Caki2 (cell line): Measurements from ENCODE around the gene TCERG1L. TPM values are rescaled to one million over a fixed set of nuclear protein-coding genes. Genes with fewer than 3 reads are reported as not detected.
"Not testable (repeated sequence)": the region's sequence is repeated elsewhere in the genome, so short reads cannot be mapped to it uniquely, and the experiment has no call there.

Source experiments
- DNase-seq: peaks from one replicate; pipeline ENCODE4 v3.0.0-alpha.2; 2015; ENCODE audit warnings: low read depth
- in situ Hi-C: cut with HindIII; loops from 2 replicates; pipeline ENCODE4 v1.10.0; 2016; ENCODE audit warnings: low sequenced_read_pairs, low pct_unique_long_range_greater_than_20kb, mixed read lengths
- total RNA-seq: library from RNA; depleted of rRNA; stranded (reverse); fragments of >200 nt; shearing (Covaris generic); gene quantifications from 2 replicates; pipeline ENCODE4 v1.2.3, GENCODE V29; 2014; ENCODE audit warnings: low replicate concordance

Gene TCERG1L
- total RNA-seq, 1 experiment from 2014 or later: not detected

GRCh38 chr10:131183546-131184045 lies 127.9 kb downstream of the TCERG1L start:
- DNase-seq: no peak
- in situ Hi-C loops: no loop called here

GRCh38 chr10:131181456-131181855 lies 130.1 kb downstream of the TCERG1L start:
- DNase-seq: no peak
- in situ Hi-C loops: no loop called here

- no peak for DNase-seq
- in situ Hi-C loops: no loop called here
These were observed 130.6 kb downstream of the TCERG1L start for GRCh38 chr10:131180740-131181415.

GRCh38 chr10:131180086-131180485 lies 131.4 kb downstream of the TCERG1L start:
- in situ Hi-C loops: no loop called here
- no peak for DNase-seq

DNA sequence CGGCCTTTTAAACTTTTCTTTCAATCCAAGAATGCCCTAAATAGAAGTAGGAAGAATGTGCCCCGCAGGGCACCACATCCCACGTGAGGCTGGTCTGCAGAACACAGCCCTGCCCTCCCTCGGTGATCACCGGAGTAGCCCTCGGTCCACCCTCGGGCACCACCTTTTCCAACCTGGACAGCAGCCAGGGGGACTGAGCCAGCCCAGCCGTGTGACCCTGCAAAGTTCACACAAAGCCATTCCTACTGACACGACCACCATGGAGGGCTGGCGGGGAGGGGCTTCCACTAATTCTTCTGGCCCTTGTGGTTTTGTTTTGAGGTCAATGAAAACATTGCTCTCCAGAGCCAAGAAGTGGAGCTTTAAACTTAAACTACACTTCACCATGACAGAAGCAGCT lies 132.2 kb downstream of the TCERG1L start:
- DNase-seq: no peak

GRCh38 chr10:131178521-131179331 lies 132.8 kb downstream of the TCERG1L start:
- in situ Hi-C loops: no loop called here
- DNase-seq: no peak

More for the DNA sequence above, 132.2 kb downstream of the TCERG1L start:
- in situ Hi-C loops: no loop called here

- no peak for DNase-seq
- in situ Hi-C loops: no loop called here
These were observed 133.8 kb downstream of the TCERG1L start for GRCh38 chr10:131177431-131178327.

- in situ Hi-C loops: no loop called here
- DNase-seq: no peak
These were observed 134.6 kb downstream of the TCERG1L start for GRCh38 chr10:131176907-131177306.

DNA sequence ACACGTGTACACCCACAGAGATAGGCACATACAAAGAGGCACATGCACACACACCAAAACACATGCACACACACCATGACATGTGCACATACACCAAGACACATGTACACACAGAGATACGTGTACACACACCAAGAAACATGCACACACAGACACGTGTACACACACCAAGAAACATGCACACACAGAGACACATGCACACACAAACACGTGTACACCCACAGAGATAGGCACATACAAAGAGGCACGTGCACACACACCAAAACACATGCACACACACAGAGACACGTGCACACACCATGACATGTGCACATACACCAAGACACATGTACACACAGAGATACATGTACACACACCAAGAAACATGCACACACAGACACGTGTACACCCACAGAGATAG lies 135.2 kb downstream of the TCERG1L start:
- in situ Hi-C loops: not testable (repeated sequence)

DNA sequence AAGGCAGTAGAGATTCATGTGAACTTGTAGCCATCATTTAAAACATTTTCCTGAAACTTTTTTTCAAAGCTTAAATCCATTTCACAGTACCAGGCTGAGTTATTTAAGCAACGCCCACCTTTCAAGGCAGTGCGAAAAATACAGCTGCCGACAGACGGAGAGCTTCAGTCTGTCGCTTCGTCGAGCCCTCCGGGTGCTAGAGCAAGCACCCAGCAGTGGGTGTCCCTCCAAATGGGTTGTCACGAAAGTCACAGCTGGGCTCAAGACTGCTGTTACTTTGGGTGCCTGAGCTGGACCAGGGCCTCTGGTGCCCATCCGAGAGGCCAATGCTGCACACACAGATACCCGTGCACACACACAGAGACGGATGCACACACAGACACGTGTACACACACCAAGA lies 135.6 kb downstream of the TCERG1L start:
- DNase-seq: no peak
- in situ Hi-C loops: no loop called here

More for the DNA sequence above, 135.2 kb downstream of the TCERG1L start:
- not testable (repeated sequence) for DNase-seq

GRCh38 chr10:131174651-131175540 lies 136.6 kb downstream of the TCERG1L start:
- DNase-seq: no peak
- in situ Hi-C loops: no loop called here

DNA sequence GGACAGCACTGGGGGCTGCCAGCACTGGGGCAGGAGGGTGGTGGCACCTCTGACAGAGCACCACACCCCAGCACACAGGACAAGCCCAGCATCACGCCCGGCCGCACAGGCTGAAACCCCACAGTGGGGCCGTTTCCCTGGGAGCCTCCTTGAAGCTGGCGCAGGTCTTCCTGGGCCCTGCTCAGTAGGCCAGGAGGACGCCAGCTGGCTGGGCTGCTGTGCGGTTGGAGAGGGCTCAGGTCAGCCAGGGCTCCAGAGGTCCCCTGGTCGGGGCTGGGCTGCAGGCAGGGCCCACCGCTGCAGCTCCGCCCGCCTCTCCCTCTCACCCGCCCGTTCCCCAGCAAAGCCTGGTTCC lies 137.3 kb downstream of the TCERG1L start:
- DNase-seq: no peak
- in situ Hi-C loops: no loop called here

DNA sequence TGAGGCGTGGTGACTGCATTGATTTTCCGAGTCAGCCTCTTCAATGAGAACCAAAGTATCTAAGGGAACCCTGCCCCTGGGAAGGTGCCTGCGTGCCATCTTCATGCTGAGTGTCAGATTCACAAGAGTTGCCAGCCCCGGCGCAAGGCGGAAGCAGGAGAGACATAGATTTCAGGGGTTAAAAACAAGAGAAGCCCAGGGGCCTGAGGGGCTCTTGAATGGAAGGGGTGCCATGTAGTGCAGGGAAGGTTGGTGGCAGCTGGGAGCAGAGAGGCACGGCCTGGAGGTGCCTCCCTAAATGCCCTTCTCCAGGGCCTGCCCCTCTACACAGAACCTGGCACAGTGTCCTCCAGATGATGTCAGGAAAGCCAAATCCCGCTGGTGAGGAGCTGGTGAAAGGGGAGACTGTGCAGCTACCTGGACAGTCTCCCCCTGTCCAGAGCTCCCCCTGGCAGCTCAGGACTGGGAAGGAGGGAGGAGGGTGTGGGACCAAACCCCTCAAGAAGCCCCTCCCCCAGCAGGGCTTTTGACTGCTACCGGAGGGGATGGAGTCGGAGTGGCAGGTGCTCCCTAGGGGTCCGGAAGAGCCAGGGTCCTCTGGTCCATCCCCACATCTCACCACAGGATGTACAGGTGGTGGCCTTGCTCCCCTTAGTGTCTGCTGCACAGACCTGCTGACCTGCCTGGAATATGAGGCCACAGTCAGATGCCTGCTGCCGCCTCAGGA lies 137.9 kb downstream of the TCERG1L start:
- in situ Hi-C loops: no loop called here
- DNase-seq: no peak

DNA sequence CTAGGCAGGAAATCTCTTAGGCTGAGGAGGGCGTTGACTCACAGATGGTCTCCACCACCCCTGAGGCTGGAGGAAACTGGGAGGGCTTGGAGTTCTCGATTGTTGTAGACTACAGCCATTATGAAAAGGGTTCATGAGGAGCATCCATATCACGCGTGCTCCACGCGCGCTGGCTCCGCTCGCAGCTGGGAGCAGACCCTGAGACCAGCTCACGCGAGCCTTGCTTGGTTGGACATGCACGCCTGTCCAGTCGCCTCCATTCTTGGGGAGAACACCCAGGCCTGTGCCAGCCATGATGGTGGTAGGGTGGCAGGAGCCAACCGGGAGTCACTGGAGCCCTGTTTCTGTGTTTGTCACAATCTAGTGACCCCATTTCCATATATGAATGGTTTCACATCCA lies 139.1 kb downstream of the TCERG1L start:
- no peak for DNase-seq
- in situ Hi-C loops: no loop called here

GRCh38 chr10:131169146-131169545 lies 142.4 kb downstream of the TCERG1L start:
- DNase-seq: no peak
- in situ Hi-C loops: no loop called here

GRCh38 chr10:131168238-131168875 lies 143.2 kb downstream of the TCERG1L start:
- no peak for DNase-seq
- in situ Hi-C loops: no loop called here
